Measurements from ENCODE around the gene NTF3. TPM values are rescaled to one million over a fixed set of nuclear protein-coding genes. Genes with fewer than 3 reads are reported as not detected.

Gene NTF3
- total RNA-seq, 1 donor from 2014 or later, result 2.1 TPM

- no peak for TF ChIP-seq CTCF (conservative IDR thresholded peaks at IDR 0.05; ENCODE audit: low read depth, low read length)
- DNase-seq (ENCODE audit: low read depth), result no peak
- no peak overlapping the region for H3K4me3 ChIP-seq (ENCODE audit: low read depth, low read length)
Observed at GRCh38 chr12:5513406-5513805, 81.5 kb downstream of the NTF3 start.

DNA sequence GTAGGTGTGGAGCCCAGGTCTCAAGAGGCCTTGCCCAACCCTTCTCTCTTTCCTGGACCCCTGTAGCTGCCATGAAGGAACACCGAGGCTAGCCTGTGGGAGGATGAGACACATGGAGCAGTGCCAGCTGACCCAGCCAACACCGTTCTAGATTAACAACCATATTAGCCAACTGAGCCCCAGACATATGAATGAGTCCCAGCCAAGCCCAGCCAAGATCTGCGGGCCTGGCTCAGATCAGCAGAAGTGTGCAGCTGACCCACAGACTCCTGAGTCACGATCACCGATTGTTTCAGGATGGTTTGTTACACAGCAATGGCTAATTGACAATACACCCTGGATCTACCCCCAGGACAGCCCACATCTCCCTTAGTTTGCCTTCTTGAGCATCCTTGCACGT, 82.1 kb downstream of the NTF3 start:
- no peak overlapping the region for H3K4me3 ChIP-seq (ENCODE audit: low read depth, low read length)
- no peak for DNase-seq (ENCODE audit: low read depth)
- no peak for TF ChIP-seq CTCF (conservative IDR thresholded peaks at IDR 0.05; ENCODE audit: low read depth, low read length)

GRCh38 chr12:5514545-5514944, 82.6 kb downstream of the NTF3 start:
- DNase-seq (ENCODE audit: low read depth), result no peak
- no peak overlapping the region for H3K4me3 ChIP-seq (ENCODE audit: low read depth, low read length)
- TF ChIP-seq CTCF (conservative IDR thresholded peaks at IDR 0.05; ENCODE audit: low read depth, low read length), result no peak

- DNase-seq (ENCODE audit: low read depth), result no peak
- no peak for TF ChIP-seq CTCF (conservative IDR thresholded peaks at IDR 0.05; ENCODE audit: low read depth, low read length)
- H3K4me3 ChIP-seq (ENCODE audit: low read depth, low read length), result no peak overlapping the region
Observed at GRCh38 chr12:5515458-5515857, 83.5 kb downstream of the NTF3 start.

DNA sequence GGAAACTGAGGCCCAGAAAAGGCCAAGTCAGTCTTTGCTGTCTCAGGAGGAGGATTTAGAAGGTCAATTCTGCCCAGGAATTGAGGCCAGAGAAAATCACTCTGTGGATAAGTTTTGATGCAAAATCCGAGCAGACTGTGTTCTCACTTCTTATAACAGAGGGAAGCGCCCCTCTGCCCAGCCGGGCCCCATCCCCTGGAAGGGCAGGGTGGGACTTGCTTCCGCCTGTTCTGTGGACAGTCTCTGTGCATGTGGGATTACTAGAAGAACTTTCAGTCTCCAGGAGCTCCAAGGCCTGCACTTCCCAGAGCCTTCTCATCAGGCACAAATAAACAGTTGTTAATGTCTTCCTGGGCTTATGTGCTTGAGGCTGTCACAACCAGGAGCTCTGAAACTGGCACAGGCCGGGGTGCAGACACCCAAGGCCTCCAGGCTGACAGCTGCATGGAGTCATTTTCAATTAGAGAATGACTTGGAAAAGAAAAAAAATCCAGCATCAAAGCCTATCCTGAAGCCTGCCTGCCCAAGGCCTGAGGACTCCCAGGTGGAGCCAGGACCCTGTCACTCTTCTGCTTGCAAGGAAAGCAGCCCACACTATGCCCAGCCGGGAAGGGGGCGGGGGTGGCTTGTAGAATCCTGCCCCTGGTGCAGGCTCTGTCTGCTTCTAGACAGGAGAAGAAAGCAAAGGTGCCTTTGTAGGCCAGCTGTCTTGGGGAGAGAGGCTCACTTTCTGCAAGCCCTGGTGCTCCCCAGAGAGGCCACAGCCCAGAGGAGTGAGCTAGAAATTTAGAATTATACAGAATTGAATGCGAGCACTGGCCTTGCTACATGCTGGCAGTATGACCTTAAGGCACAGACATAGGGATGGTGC, 84.7 kb downstream of the NTF3 start:
- TF ChIP-seq CTCF (conservative IDR thresholded peaks at IDR 0.05; ENCODE audit: low read depth, low read length), result no peak
- no peak overlapping the region for H3K4me3 ChIP-seq (ENCODE audit: low read depth, low read length)
- DNase-seq (ENCODE audit: low read depth), result no peak

DNA sequence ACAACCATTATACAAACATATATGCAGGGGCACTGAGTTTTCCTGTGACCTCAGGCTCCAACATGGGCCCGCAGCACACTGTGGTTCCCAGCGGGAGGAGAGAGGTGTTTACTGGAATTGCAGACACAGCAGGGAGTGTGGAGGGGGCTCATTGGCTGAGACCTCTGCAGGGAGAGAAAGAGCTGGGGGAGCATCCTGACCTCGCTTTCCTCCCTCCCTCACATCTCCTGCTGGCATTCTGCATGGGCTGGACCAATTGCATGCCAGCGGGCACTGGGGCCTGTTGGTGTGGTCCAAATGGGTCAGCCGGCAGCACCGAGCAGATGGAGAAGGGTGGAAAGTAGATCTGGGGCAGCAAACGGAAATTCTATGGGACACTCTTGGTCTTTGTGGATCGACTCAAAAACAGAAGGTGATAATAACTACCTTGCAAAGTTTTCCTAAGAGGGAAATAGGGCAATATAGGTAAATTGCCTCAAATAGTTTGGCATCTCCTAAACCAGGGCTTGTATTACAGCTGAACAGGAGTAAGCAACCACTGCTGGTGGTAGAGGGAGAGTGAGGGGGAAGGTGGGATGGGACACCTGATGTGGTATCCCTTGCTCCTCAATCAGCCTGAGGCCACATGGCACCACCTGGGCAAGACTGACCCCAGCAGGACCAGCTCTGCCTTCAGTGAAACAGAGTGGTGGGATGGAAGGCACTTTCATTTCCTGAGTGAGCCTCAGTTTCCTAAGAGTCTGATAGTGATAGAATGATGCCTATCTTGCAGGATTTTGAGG, 86.9 kb downstream of the NTF3 start:
- H3K4me3 ChIP-seq (ENCODE audit: low read depth, low read length), result no peak overlapping the region
- TF ChIP-seq CTCF (conservative IDR thresholded peaks at IDR 0.05; ENCODE audit: low read depth, low read length), result no peak
- no peak for DNase-seq (ENCODE audit: low read depth)
